Ishikawa (cell line): Measurements from ENCODE around the gene HMGCR.

ENCODE experiments used
- CEBPB ChIP-seq: IDR thresholded peaks from 2 replicates; pipeline ENCODE4 v1.6.1; 2012
- CREB1 ChIP-seq: IDR thresholded peaks from 2 replicates; pipeline ENCODE4 v1.6.1; 2012; ENCODE audit warnings: low read depth
- EGR1 ChIP-seq: IDR thresholded peaks from 2 replicates; pipeline ENCODE4 v1.6.1; 2012
- EP300 ChIP-seq: IDR thresholded peaks from 2 replicates; pipeline ENCODE4 v1.6.1; 2012; ENCODE audit warnings: borderline replicate concordance
- FOXM1 ChIP-seq: IDR thresholded peaks from 2 replicates; pipeline ENCODE4 v1.6.1; 2012; ENCODE audit warnings: low read depth, borderline replicate concordance
- MAX ChIP-seq: IDR thresholded peaks from 2 replicates; pipeline ENCODE4 v1.6.1; 2012
- NFIC ChIP-seq: IDR thresholded peaks from 2 replicates; pipeline ENCODE4 v1.6.1; 2012
- RAD21 ChIP-seq: IDR thresholded peaks from 2 replicates; pipeline ENCODE4 v1.6.1; 2012; ENCODE audit warnings: low read depth
- REST ChIP-seq: IDR thresholded peaks from 2 replicates; pipeline ENCODE4 v1.6.1; 2012; ENCODE audit warnings: low read depth, mild to moderate bottlenecking
- TAF1 ChIP-seq: IDR thresholded peaks from 2 replicates; pipeline ENCODE4 v1.6.1; 2012; ENCODE audit warnings: low read depth, mild to moderate bottlenecking
- TCF12 ChIP-seq: IDR thresholded peaks from 2 replicates; pipeline ENCODE4 v1.6.1; 2012; ENCODE audit warnings: low read depth
- TEAD4 ChIP-seq: IDR thresholded peaks from 2 replicates; pipeline ENCODE4 v1.6.1; 2012
- YY1 ChIP-seq: IDR thresholded peaks from 2 replicates; pipeline ENCODE4 v1.6.1; 2012; ENCODE audit warnings: low read depth
- ZBTB7A ChIP-seq: IDR thresholded peaks from 2 replicates; pipeline ENCODE4 v1.6.1; 2012; ENCODE audit warnings: low read depth
- TF ChIP-seq, protein P1 (sequence below): IDR thresholded peaks from 2 replicates; pipeline ENCODE4 v1.6.1; 2012

HMGCR gene

GRCh38 chr5:75349663-75350062, 12.6 kb downstream of the HMGCR start:
- no peak for TF ChIP-seq TEAD4
- no peak for TF ChIP-seq MAX
- no peak for TF ChIP-seq TCF12
- TF ChIP-seq CREB1: no peak
- TF ChIP-seq CEBPB: no peak
- TF ChIP-seq ZBTB7A: no peak
- no peak for TF ChIP-seq EP300
- no peak for TF ChIP-seq YY1

DNA sequence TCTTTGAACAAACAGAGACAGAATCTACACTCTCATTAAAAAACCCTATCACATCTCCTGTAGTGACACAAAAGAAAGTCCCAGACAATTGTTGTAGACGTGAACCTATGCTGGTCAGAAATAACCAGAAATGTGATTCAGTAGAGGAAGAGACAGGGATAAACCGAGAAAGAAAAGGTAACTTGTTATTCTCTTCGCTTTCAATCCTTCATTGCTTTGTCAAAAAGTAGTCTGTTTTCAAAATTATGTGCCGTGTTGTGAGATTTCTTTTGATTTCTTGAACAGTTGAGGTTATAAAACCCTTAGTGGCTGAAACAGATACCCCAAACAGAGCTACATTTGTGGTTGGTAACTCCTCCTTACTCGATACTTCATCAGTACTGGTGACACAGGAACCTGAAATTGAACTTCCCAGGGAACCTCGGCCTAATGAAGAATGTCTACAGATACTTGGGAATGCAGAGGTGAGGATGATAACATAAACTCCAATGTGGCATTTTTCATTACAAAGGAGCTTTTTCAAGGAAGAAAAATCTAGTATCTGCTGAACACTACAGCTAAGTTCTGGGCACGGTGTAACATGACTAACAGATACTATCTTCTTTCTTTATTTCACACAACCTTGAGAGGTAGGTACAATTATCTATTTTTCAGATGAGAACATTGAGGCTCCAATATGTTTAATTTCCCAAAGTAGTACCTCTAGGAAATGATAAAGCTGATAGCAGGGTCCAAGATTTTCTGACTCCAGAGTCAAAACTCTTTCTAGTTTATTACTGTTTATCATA, 14.3 kb downstream of the HMGCR start:
- TF ChIP-seq EGR1 (no peak), TCF12 (no peak), NFIC (no peak), TEAD4 (no peak), ZBTB7A (no peak), YY1 (no peak), CREB1 (no peak), TAF1 (no peak)
- TF ChIP-seq, protein P1, sequence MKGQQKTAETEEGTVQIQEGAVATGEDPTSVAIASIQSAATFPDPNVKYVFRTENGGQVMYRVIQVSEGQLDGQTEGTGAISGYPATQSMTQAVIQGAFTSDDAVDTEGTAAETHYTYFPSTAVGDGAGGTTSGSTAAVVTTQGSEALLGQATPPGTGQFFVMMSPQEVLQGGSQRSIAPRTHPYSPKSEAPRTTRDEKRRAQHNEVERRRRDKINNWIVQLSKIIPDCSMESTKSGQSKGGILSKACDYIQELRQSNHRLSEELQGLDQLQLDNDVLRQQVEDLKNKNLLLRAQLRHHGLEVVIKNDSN: no peak

DNA sequence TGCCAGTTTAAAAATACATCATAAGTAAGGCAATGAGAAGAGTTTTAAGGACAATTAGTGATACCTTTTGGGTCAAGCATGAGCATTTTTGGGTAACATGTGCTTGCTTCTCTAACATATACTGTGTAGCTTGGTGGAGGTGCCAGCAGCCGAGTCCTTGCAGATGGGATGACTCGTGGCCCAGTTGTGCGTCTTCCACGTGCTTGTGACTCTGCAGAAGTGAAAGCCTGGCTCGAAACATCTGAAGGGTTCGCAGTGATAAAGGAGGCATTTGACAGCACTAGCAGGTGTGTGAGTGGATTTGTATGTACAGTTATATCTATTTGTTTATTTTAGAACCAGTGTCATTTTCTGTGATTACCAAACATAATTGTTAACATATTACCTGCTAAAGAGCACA, 18.2 kb downstream of the HMGCR start:
- TF ChIP-seq EP300 (no peak), REST (no peak), ZBTB7A (no peak), RAD21 (no peak), NFIC (no peak), CREB1 (no peak), CEBPB (no peak), EGR1 (no peak), FOXM1 (no peak), MAX (no peak), TAF1 (no peak), TEAD4 (no peak), YY1 (no peak), TCF12 (no peak)
- TF ChIP-seq, protein P1: no peak

DNA sequence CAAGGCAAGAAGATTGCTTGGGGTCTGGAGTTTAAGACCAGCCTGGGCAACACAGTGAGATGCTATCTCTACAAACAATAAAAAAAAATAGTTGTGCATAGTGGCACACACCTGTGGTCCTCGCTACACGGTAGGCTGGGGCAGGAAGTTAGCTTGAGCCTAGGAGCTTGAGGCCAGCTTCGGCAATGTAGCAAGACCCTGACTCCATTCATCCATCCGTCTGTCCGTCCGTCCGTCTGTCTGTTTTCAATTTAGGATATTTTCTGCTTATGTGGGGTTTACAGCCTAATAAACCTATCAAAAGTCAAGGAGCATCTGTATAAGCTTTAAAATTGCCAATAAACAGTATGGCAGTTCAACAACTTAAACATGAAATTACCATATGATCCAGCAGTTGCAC, 19.7 kb downstream of the HMGCR start:
- TF ChIP-seq CREB1: no peak
- no peak for TF ChIP-seq RAD21
- TF ChIP-seq EGR1: no peak
- TF ChIP-seq, protein P1: no peak

DNA sequence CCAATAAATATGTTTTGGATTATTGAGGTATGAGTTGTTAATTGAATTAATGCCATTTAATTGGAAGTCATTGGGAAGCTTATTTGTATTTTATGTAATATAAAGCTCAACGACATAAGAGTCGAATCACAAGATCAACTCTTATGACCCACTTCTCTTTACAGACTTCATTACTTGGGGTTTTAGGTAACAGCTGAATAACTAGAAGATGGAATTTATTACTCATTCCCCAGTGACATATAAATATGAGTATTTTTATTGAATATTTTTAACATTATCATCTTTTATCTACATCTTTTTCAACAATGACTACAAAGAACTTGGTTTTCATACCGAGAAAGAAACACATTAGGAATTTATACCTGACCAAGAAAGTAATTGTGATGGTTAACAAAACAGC, 21.1 kb downstream of the HMGCR start:
- TF ChIP-seq FOXM1 (no peak), ZBTB7A (no peak), NFIC (no peak), TCF12 (no peak), EP300 (no peak), YY1 (no peak), RAD21 (no peak), CREB1 (no peak), CEBPB (no peak), TEAD4 (no peak), TAF1 (no peak), EGR1 (no peak), REST (no peak), MAX (no peak)
- TF ChIP-seq, protein P1: no peak
